Uterus (tissue), 4 donors: ENCODE measurements around the gene STRIT1. TPM values are rescaled to one million over a fixed set of nuclear protein-coding genes. Genes with fewer than 3 reads are reported as not detected.
"Not testable (repeated sequence)": the region's sequence is repeated elsewhere in the genome, so short reads cannot be mapped to it uniquely, and the experiment has no call there.

ENCODE experiments used
- DNase-seq, 2 donors: peaks; one replicate each; pipeline ENCODE4 v3.0.0-alpha.2; 2019 to 2020
- H3K27ac ChIP-seq, 2 donors: fragments of 200-600 bp; sonication (generic); 1 replicate in 1 of 2; 2 replicates in 1 of 2; pipeline ENCODE4 v1.5.1; 2016 to 2018
- H3K27me3 ChIP-seq, 2 donors: fragments of 200-600 bp; sonication (generic); one replicate each; pipeline ENCODE4 v1.5.1; 2018 to 2019; ENCODE audit warnings: control low read depth in 1 of 2
- H3K36me3 ChIP-seq, 2 donors: fragments of 200-600 bp; sonication (generic); one replicate each; pipeline ENCODE4 v1.5.1; 2019; ENCODE audit warnings: control low read depth in 1 of 2
- H3K4me1 ChIP-seq, 2 donors: fragments of 200-600 bp; sonication (generic); one replicate each; pipeline ENCODE4 v1.5.1; 2018 to 2019; ENCODE audit warnings: control low read depth in 1 of 2
- H3K4me3 ChIP-seq, 2 donors: fragments of 200-600 bp; sonication (generic); 1 replicate in 1 of 2; 2 replicates in 1 of 2; pipeline ENCODE4 v1.5.1; 2018 to 2019; ENCODE audit warnings: mild to moderate bottlenecking in 1 of 2
- H3K9me3 ChIP-seq, 2 donors: fragments of 200-600 bp; sonication (generic); one replicate each; pipeline ENCODE4 v1.5.1; 2019; ENCODE audit warnings: control low read depth in 1 of 2
- POLR2A ChIP-seq, 2 donors: fragments of 450-650 bp; IDR thresholded peaks; one replicate each; pipeline ENCODE4 v1.6.1; 2016; ENCODE audit warnings: antibody characterized with exemption in 2 of 2, mild to moderate bottlenecking in 1 of 2, moderate library complexity in 1 of 2
- intact Hi-C: fragments of 100-400 bp; cut with DNase I; formaldehyde crosslinking; loops from one replicate; pipeline ENCODE4 v1.15.1; 2023; ENCODE audit warnings: low total_unique reads
- total RNA-seq, 4 donors: library from RNA; depleted of rRNA in 3 of 4; stranded (reverse); fragments of >200 nt in 3 of 4; gene quantifications; one replicate each; pipeline versions ENCODE4 v1.1.0 to v1.2.4, GENCODE V29; 2014 to 2023
- TF ChIP-seq, protein P1 (sequence below), 4 experiments: fragments of 200-600 bp in 2 of 4; fragments of 450-650 bp in 2 of 4; sonication (generic) in 2 of 4; IDR thresholded peaks; one replicate each; pipeline ENCODE4 v1.5.1; 2016 to 2019; ENCODE audit warnings: antibody characterized with exemption in 4 of 4, mild to moderate bottlenecking in 2 of 4, moderate library complexity in 1 of 4
- donor health status: DM: yes; HTN: yes; CAD: no.

The STRIT1 gene
- total RNA-seq, 4 donors from 2014 or later, result not detected

GRCh38 chr3:155286736-155287135 is 6.7 kb downstream of the STRIT1 start:
- Histone ChIP-seq H3K27me3 (no peaks in the 10 kb centered on the region), H3K27ac (no peak overlapping the region), H3K4me1 (no peaks in the 10 kb centered on the region), H3K9me3 (no peaks in the 10 kb centered on the region), H3K4me3 (no peak overlapping the region), H3K36me3 (no peaks in the 10 kb centered on the region)
- no peak for DNase-seq
- no peak for TF ChIP-seq POLR2A (IDR thresholded peaks at IDR 0.05)
- TF ChIP-seq, protein P1, sequence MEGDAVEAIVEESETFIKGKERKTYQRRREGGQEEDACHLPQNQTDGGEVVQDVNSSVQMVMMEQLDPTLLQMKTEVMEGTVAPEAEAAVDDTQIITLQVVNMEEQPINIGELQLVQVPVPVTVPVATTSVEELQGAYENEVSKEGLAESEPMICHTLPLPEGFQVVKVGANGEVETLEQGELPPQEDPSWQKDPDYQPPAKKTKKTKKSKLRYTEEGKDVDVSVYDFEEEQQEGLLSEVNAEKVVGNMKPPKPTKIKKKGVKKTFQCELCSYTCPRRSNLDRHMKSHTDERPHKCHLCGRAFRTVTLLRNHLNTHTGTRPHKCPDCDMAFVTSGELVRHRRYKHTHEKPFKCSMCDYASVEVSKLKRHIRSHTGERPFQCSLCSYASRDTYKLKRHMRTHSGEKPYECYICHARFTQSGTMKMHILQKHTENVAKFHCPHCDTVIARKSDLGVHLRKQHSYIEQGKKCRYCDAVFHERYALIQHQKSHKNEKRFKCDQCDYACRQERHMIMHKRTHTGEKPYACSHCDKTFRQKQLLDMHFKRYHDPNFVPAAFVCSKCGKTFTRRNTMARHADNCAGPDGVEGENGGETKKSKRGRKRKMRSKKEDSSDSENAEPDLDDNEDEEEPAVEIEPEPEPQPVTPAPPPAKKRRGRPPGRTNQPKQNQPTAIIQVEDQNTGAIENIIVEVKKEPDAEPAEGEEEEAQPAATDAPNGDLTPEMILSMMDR (IDR thresholded peaks at IDR 0.05), result no peak
- intact Hi-C loops, result no loop called here

- H3K9me3 ChIP-seq, result no peaks in the 10 kb centered on the region
- no peak for TF ChIP-seq POLR2A (IDR thresholded peaks at IDR 0.05)
- TF ChIP-seq, protein P1 (IDR thresholded peaks at IDR 0.05), result no peak
- no peak for DNase-seq
- H3K4me3 ChIP-seq, result no peak overlapping the region
- intact Hi-C loops, result no loop called here
- H3K27ac ChIP-seq, result no peak overlapping the region
- no peaks in the 10 kb centered on the region for H3K4me1 ChIP-seq
- no peaks in the 10 kb centered on the region for H3K36me3 ChIP-seq
- H3K27me3 ChIP-seq, result no peaks in the 10 kb centered on the region
These were observed 7.5 kb downstream of the STRIT1 start for GRCh38 chr3:155285936-155286335.

GRCh38 chr3:155283092-155284056 is 10.1 kb downstream of the STRIT1 start:
- TF ChIP-seq, protein P1 (IDR thresholded peaks at IDR 0.05), result no peak
- no peak for TF ChIP-seq POLR2A (IDR thresholded peaks at IDR 0.05)
- no peaks in the 10 kb centered on the region for H3K27me3 ChIP-seq
- no peak for DNase-seq
- no peaks in the 10 kb centered on the region for H3K9me3 ChIP-seq
- H3K36me3 ChIP-seq, result no peaks in the 10 kb centered on the region
- H3K4me1 ChIP-seq, result no peaks in the 10 kb centered on the region
- H3K27ac ChIP-seq, result no peak overlapping the region
- H3K4me3 ChIP-seq, result no peak overlapping the region
- intact Hi-C loops, result no loop called here

- H3K36me3 ChIP-seq, result no peaks in the 10 kb centered on the region
- no peaks in the 10 kb centered on the region for H3K9me3 ChIP-seq
- no peaks in the 10 kb centered on the region for H3K4me1 ChIP-seq
- no peaks in the 10 kb centered on the region for H3K27me3 ChIP-seq
- H3K27ac ChIP-seq, result no peak overlapping the region
- TF ChIP-seq POLR2A (IDR thresholded peaks at IDR 0.05), result no peak
- TF ChIP-seq, protein P1 (IDR thresholded peaks at IDR 0.05), result no peak
- DNase-seq, result no peak
- no peak overlapping the region for H3K4me3 ChIP-seq
- intact Hi-C loops, result no loop called here
These were observed 10.9 kb downstream of the STRIT1 start for GRCh38 chr3:155282385-155283091.

DNA sequence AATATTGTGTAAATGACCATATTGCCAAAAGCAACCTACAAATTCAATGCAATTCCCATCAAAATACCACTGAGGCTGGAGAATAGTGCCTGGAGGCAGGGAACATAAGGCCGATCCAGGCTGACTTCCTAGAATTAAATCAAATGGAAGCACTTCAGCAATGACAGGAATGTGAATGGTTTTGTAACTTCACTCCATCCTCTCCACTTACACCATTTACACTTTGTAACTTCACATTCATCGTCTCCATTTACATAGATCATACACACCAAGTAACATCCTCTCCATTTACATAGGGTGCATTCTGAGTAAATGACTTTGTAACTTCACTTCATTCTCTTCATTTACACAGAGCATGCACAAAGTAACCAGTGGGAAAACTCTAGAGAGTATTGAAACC is 11.6 kb downstream of the STRIT1 start:
- Histone ChIP-seq H3K4me1 (no peaks in the 10 kb centered on the region), H3K27me3 (no peaks in the 10 kb centered on the region), H3K4me3 (no peak overlapping the region), H3K27ac (no peak overlapping the region), H3K9me3 (no peaks in the 10 kb centered on the region), H3K36me3 (no peaks in the 10 kb centered on the region)
- intact Hi-C loops, result no loop called here
- no peak for DNase-seq
- TF ChIP-seq POLR2A (IDR thresholded peaks at IDR 0.05), result no peak
- TF ChIP-seq, protein P1 (IDR thresholded peaks at IDR 0.05), result no peak

DNA sequence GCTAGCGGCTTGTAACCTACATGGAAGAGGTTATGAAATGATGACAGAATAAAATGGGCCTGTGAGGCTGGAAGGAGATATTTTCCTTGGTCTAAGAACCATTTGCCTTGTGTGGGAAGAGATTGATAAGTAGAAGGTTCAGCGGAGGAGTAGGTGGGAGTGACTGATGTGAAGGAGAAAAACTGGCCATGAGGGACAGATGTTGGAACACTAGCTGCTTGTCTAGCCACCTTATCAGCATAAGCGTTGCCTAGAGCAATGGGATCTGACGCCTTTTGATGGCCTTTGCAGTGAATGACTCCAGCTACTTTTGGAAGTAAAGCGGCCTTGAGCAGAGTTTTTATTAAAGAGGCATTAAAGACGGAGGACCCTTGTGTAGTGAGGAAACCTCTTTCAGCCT is 17.4 kb downstream of the STRIT1 start:
- intact Hi-C loops, H3K4me3 ChIP-seq, H3K9me3 ChIP-seq, H3K27me3 ChIP-seq, H3K27ac ChIP-seq, H3K36me3 ChIP-seq, H3K4me1 ChIP-seq, DNase-seq: not testable (repeated sequence)

DNA sequence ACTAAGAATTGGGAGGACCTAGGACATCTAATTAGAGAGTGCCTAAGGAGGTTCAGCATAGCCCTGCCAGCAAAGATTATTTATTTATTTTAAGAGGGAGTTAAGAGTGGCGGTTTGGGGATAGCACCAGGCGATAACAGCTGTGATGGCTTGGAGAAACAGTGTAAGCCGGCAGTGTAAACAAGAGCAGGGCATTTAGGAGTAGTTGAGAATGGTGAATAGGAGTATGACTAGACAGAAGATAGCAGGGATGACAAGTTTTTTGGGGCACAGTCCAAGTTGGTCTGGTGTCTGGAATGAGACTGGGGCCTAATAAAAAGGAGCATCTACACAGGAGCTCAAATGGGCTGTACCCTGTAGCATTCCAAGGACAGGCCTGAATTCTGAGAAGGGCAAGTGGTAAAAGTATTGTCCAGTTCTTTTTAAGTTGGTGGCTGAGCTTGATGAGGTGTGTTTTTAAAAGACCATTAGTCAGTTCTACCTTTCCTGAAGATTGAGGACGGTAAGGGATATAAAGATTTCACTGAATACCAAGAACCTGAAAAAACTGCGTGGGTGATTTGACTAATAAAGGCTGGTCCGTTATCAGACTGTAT is 18.2 kb downstream of the STRIT1 start:
- H3K4me1 ChIP-seq, H3K27me3 ChIP-seq, H3K9me3 ChIP-seq, H3K27ac ChIP-seq, intact Hi-C loops, H3K36me3 ChIP-seq, DNase-seq, H3K4me3 ChIP-seq: not testable (repeated sequence)
